Muscle layer of colon (tissue), 2 donors: ENCODE data around the gene CAPRIN1.

Experiments
- H3K27ac ChIP-seq: one replicate; pipeline ENCODE4 v1.7.0; 2013; ENCODE audit warnings: low read depth, mild to moderate bottlenecking, low read length, moderate library complexity
- H3K27me3 ChIP-seq, 2 donors: one replicate each; pipeline ENCODE4 v1.7.0; 2013; ENCODE audit warnings: low read length in 2 of 2, mild to moderate bottlenecking in 2 of 2; ENCODE audit not compliant: insufficient read depth in 2 of 2, control insufficient read depth in 1 of 2
- H3K36me3 ChIP-seq: one replicate; pipeline ENCODE4 v1.7.0; 2013; ENCODE audit warnings: mild to moderate bottlenecking, low read length; ENCODE audit not compliant: insufficient read depth
- H3K4me1 ChIP-seq: one replicate; pipeline ENCODE4 v1.7.0; 2013; ENCODE audit warnings: mild to moderate bottlenecking, low read length; ENCODE audit not compliant: insufficient read depth
- H3K4me3 ChIP-seq, 2 donors: one replicate each; pipeline ENCODE4 v1.7.0; 2013; ENCODE audit warnings: low read length in 2 of 2, low read depth in 1 of 2, mild to moderate bottlenecking in 1 of 2, moderate library complexity in 1 of 2
- H3K9ac ChIP-seq: one replicate; pipeline ENCODE4 v1.7.0; 2013; ENCODE audit warnings: low read length
- H3K9me3 ChIP-seq: one replicate; pipeline ENCODE4 v1.7.0; 2013; ENCODE audit warnings: mild to moderate bottlenecking, low read length
- donor health status: abdominal sarcoma.
- donor health status: Adenocarcinoma of cecum.

The CAPRIN1 gene

DNA sequence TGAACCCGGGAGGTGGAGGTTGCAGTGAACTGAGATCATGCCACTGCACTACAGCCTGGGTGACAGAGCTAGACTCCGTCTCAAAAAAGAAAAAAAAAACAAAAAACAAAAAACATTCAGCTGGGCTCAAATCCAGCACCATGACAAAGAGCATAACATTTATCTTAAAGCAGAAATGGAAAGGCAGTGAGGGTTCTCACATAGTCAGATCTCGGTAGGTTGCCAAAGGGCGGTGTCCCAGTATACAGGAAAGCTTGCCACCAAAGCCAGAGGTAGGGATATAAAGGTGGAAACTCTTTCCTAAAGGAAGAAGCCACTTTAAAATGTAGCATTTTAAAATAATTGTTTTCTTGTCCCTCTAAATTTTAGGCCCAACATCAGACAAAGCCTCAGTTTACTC is 22.4 kb upstream of the CAPRIN1 start:
- Histone ChIP-seq H3K36me3 (no peaks in the 10 kb centered on the region), H3K4me1 (peaks cover 7% of the 10 kb centered on the region), H3K27ac (no peak overlapping the region), H3K9me3 (no peaks in the 10 kb centered on the region), H3K4me3 (no peak overlapping the region), H3K27me3 (no peaks in the 10 kb centered on the region), H3K9ac (no peak overlapping the region)

DNA sequence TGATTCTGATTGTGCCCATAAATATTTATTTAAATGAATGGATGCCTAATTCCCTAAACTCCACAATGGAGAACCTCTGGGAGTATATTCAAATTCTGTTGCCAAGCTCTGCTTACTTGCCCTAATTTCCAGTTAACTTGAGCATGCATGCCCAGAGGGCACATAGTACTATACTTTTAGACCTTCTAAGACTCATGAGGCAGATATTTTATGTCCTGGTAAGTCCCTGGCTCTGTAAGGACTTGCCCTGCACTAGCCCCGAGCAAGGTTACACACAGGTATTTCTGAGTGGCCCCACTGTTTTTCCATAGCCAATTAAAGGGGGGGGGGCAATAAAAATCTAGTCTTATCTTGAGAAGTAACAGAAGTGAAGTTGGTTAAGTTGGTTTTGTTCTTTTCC is 21.1 kb upstream of the CAPRIN1 start:
- no peaks in the 10 kb centered on the region for H3K27me3 ChIP-seq
- H3K27ac ChIP-seq: no peak overlapping the region
- H3K4me3 ChIP-seq: no peak overlapping the region
- H3K9me3 ChIP-seq: no peaks in the 10 kb centered on the region
- no peaks in the 10 kb centered on the region for H3K36me3 ChIP-seq
- H3K9ac ChIP-seq: no peak overlapping the region
- peaks cover 7% of the 10 kb centered on the region for H3K4me1 ChIP-seq

DNA sequence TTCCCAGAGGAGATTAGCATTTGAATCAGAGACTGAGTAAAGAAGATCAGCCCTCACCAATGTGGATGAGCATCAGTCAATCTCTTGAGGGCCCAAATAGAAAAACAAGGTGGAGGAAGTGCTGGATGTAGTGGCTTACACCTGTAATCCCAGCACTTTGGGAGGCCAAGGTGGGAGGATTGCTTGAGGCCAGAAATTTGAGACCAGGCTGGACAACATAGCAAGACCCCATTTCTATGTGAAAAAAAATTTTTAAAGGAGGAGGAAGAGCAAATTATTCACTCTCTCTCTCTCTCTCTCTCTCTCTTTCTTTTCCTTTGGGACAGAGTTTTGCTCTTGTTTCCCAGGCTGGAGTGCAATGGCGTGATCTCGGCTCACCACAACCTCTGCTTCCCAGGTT is 18.1 kb upstream of the CAPRIN1 start:
- H3K27me3 ChIP-seq: no peaks in the 10 kb centered on the region
- no peak overlapping the region for H3K4me3 ChIP-seq
- H3K9ac ChIP-seq: no peak overlapping the region
- H3K4me1 ChIP-seq: peaks cover under 1% of the 10 kb centered on the region
- H3K36me3 ChIP-seq: no peaks in the 10 kb centered on the region
- H3K9me3 ChIP-seq: no peaks in the 10 kb centered on the region
- H3K27ac ChIP-seq: no peak overlapping the region

DNA sequence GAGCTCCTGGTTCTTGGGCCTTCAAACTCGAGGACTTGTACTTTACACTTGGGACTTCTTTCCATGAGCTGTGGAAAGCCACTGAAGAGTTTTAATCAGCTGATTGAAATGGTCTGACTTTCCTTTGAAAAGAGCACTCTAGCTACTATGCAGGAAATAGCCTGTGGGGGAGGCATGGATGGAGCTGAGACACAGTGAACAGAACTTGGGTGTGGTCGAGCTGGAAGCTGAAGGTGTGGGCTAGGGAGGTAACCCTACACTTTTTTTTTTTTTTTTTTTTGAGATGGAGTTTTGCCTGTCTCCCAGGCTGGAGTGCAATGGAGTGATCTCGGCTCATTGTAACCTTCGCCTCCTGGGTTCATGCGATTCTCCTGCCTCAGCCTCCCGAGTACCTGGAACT is 17.5 kb upstream of the CAPRIN1 start:
- H3K4me3 ChIP-seq: no peak overlapping the region
- H3K36me3 ChIP-seq: no peaks in the 10 kb centered on the region
- no peaks in the 10 kb centered on the region for H3K4me1 ChIP-seq
- H3K9ac ChIP-seq: no peak overlapping the region
- H3K27ac ChIP-seq: no peak overlapping the region
- no peaks in the 10 kb centered on the region for H3K9me3 ChIP-seq
- no peaks in the 10 kb centered on the region for H3K27me3 ChIP-seq

DNA sequence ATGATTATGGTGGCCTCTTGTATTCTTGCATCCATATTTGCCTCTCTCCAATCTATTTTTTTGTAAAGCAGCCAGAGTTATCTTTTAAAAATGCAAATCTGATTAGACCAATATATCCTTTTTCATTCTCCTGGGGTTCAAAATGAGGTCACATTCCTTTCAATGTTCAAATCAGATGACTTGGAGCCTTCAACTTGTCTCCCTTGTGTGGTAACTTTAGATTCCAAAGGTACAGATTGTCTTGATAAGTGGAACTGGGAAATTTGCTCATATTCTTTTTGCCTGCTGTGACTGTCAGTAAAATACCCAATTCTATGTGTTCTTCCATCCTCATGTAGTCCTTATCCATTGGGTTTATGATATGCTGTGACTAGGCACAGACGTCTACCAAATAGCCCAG is 15.1 kb upstream of the CAPRIN1 start:
- H3K9me3 ChIP-seq: no peaks in the 10 kb centered on the region
- H3K27ac ChIP-seq: no peak overlapping the region
- H3K36me3 ChIP-seq: no peaks in the 10 kb centered on the region
- no peaks in the 10 kb centered on the region for H3K27me3 ChIP-seq
- H3K9ac ChIP-seq: no peak overlapping the region
- H3K4me3 ChIP-seq: no peak overlapping the region
- H3K4me1 ChIP-seq: no peaks in the 10 kb centered on the region

DNA sequence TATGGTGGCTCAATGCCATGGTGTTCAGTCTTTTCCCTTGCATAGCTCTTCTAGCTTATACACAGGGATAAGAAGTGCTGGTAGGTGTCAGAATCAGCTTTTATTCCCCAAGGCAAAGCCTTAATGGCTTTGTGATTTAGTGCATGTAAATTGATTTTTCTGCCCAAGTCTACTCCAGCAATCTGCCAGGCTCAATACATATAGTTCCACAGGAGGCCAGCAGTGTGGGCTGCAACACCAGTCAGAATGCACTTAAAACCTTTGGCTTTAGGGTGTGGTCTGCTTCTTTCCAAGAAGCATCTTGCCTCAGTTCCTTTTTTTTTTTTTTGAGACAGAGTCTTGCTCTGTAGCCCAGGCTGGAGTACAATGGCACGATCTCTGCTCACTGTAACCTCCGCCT is 14.5 kb upstream of the CAPRIN1 start:
- Histone ChIP-seq H3K36me3 (no peaks in the 10 kb centered on the region), H3K9ac (no peak overlapping the region)

DNA sequence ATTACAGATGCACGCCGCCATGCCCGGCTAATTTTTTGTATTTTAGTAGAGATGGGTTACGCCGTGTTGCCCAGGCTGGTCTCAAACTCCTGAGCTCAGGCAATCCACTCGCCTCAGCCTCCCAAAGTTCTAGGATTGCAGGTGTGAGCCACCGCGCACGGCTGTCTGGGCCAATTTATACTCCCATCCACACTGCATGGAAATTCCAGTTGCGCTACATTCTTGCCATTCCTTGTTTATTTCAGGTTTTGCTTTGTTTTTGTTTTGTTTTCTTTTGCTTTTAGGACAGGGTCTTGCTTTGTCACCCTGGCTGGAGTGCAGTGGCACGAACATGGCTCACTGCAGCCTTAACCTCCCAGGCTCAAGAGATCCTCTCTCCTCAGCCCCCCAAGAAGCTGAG is 11.0 kb upstream of the CAPRIN1 start:
- H3K9me3 ChIP-seq: no peaks in the 10 kb centered on the region
- H3K27me3 ChIP-seq: no peaks in the 10 kb centered on the region
- H3K9ac ChIP-seq: no peak overlapping the region
- no peaks in the 10 kb centered on the region for H3K36me3 ChIP-seq
- H3K4me1 ChIP-seq: no peaks in the 10 kb centered on the region
- H3K4me3 ChIP-seq: no peak overlapping the region
- no peak overlapping the region for H3K27ac ChIP-seq

More for the DNA sequence above, 14.5 kb upstream of the CAPRIN1 start:
- Histone ChIP-seq H3K4me3 (no peak overlapping the region), H3K9me3 (no peaks in the 10 kb centered on the region), H3K4me1 (no peaks in the 10 kb centered on the region), H3K27ac (no peak overlapping the region), H3K27me3 (no peaks in the 10 kb centered on the region)

DNA sequence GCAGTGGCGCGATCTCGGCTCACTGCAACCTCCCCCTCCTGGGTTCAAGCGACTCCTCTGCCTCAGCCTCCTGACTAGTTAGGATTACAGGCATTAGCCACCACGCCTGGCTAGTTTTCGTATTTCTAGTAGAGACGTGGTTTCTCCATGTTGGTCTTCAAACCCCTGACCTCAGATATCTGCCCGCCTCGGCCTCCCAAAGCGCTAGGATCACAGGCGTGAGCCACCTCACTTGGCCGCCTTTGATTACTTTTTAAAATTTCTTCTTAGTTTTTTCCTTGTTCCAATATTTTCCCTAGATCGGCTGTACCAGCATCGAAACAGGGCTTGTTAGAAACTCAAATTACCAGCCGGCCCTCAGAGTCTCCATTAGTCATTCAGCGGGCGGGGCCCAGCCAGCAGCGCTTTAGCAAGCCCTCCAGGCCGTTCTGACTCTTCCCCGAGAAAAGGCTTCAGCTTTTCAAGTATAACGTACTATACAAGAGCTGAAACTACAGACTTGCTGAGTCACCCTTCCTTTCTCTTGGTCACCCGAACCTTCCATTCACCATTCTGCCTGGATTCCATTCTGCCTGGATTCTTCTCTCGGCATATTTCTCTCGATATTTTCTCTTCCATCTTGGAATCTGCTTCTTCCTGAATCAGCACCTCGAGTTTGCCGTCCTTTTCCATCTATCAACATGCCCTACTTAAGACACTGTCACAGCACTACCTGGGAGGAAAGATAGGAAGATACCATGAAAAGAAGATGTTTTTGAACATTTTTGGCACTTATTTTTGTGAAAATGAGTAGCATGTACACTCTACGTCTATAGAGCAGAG is 6.7 kb upstream of the CAPRIN1 start:
- no peak overlapping the region for H3K4me3 ChIP-seq
- H3K4me1 ChIP-seq: no peaks in the 10 kb centered on the region
- no peak overlapping the region for H3K9ac ChIP-seq
- H3K36me3 ChIP-seq: no peaks in the 10 kb centered on the region
- no peaks in the 10 kb centered on the region for H3K9me3 ChIP-seq
- no peak overlapping the region for H3K27ac ChIP-seq
- H3K27me3 ChIP-seq: no peaks in the 10 kb centered on the region

DNA sequence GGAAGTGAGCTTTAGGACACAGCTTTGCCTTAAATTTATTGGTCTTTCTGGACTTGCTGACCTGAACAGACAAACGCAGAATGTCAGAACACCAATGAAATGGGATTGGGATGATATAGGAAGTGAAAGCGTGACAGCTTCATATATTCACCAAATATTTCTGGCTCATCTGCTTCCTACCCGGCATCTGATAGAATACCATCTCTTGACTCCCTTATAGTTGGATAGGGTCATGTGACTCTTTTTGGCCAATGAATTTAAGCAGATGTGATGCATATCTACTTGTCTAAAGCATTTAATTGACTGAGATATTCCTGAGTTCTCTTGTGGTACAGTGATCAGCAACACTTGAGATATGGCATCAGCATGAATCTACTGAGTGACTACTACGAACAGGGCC is 2.5 kb upstream of the CAPRIN1 start:
- Histone ChIP-seq H3K27ac (no peak overlapping the region), H3K27me3 (no peaks in the 10 kb centered on the region), H3K9me3 (no peaks in the 10 kb centered on the region), H3K4me3 (no peak overlapping the region), H3K9ac (no peak overlapping the region), H3K4me1 (peaks cover 15% of the 10 kb centered on the region), H3K36me3 (no peaks in the 10 kb centered on the region)

DNA sequence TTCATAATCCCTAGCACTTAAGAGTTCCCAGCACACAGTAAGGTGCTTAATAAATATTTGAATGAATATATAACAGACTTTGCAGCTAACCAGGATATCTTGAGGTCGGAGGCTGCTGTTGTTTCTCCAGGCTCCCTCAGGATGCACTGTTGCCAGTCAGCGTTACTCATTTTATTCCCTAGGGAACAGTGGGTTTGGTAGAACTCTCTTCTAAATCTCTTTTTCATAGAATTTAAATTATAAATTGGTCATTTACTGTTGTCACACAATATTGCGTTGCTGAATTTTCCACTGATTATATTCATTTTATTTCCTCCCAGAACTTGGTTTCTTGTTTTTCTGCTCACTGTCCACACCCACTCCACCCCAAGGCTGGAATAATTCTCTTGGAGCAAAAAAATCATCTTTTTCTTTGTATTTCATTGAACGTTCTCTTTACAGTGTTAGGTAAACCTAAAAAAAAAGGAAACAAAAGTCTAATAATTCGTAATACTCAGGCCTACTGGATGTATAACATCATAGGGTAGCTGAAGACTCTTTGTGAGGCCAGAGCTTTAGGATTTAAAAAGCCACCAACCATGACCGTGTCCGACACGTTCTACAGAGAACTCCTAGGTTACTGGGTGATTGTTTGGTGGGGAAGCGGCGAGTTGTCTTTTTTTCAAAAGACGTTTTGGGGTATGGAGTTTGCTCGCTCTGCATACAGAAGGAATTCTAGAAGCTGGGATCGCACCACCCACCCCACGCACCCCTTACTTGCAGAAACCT is 766 bp upstream of the CAPRIN1 start:
- peak overlapping the region; percentile 48 to 82 for H3K4me3 ChIP-seq
- H3K9me3 ChIP-seq: no peaks in the 10 kb centered on the region
- peak overlapping the region; percentile 26 for H3K9ac ChIP-seq
- peaks cover 11% of the 10 kb centered on the region for H3K36me3 ChIP-seq
- H3K27ac ChIP-seq: peak overlapping the region; percentile 99
- no peaks in the 10 kb centered on the region for H3K27me3 ChIP-seq
- peaks cover 32% of the 10 kb centered on the region for H3K4me1 ChIP-seq

DNA sequence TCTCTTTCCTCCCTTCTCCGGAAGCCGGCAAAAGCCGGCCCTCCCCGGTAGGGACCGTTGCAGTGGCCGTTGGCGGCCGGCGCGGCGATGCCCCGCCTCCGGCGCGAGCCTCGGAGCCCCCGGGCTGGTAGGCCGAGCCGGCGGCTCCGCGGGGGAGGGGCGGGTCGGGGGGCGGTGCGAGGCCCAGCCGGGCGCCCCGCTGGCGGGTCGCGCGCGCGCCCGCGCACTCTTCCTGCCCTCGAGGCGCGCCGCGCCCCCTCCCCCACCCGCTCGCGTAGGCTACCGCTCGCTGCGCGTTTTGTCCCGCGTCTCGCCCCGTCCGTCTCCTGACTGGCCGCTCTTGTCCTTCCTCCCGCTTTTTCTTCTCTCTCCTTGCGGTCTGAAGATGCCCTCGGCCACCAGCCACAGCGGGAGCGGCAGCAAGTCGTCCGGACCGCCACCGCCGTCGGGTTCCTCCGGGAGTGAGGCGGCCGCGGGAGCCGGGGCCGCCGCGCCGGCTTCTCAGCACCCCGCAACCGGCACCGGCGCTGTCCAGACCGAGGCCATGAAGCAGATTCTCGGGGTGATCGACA is 591 bp downstream of the CAPRIN1 start:
- Histone ChIP-seq H3K4me1 (peaks cover 44% of the 10 kb centered on the region), H3K9me3 (no peaks in the 10 kb centered on the region), H3K27me3 (no peaks in the 10 kb centered on the region), H3K27ac (peak overlapping the region; percentile 99), H3K9ac (peak overlapping the region; percentile 89), H3K36me3 (peaks cover 11% of the 10 kb centered on the region), H3K4me3 (peak overlapping the region; percentile 77 to 99)
